GM21723 (cell line): Measurements from ENCODE around the gene LIME1.
A peak's percentile ranks its signal among the peaks of the same experiment; 100 is the strongest.
"Not testable (repeated sequence)": the region's sequence is repeated elsewhere in the genome, so short reads cannot be mapped to it uniquely, and the experiment has no call there.

Experiments used
- ATAC-seq: cut with Tn5 transposase; IDR thresholded peaks from one replicate; pipeline ENCODE4 v1.9.1; 2021; ENCODE audit warnings: mild to moderate bottlenecking, moderate library complexity; ENCODE audit not compliant: unreplicated experiment

The LIME1 gene

DNA sequence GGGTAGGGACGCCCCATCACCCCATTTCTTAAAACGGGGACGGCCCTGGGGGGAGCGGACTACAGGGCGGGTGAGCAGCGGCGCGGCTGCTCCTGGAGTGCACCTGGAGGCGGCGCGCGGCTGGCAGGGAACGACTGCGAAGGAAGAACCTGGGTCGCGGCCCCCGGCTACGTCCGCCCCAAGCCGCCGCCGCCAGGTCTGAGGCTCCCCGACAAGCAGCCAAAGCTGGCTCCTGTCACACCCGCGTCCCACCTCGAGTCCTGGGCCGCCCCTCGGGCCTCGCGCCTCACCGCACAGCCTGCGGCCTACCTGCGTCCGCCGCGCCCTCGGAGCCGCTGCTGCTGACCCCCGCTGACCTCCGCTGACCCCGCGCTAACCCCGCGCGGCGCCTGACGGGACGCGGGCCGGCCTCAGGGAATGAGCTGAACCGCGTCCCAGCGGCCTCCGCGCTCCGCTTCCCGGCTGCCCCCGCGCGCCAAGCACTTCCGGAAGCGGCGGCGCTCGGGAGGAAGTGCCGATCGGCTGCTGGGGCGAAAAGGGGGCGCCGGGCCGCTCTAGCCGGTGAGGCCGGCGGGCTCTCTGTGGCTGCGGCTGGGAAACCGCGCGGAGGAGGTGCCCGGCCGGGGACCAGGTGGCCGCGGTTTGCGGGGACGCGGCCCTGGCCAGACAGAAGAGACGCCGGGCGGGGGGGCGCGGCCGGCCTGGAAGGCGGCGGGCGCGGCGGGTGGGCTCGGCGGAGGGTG is 28.7 kb upstream of the LIME1 start, which contains the start of the genes ARFRP1 and ZGPAT:
Gene ARFRP1, minus strand, starts transcription at position 419 of the 743 bp plus-strand sequence. CDS start 885 bp downstream, outside the sequence.
Gene ZGPAT, plus strand, starts transcription at position 482 of the 743 bp plus-strand sequence. CDS start 542 bp downstream, outside the sequence.
- peak; percentile 75 for ATAC-seq

DNA sequence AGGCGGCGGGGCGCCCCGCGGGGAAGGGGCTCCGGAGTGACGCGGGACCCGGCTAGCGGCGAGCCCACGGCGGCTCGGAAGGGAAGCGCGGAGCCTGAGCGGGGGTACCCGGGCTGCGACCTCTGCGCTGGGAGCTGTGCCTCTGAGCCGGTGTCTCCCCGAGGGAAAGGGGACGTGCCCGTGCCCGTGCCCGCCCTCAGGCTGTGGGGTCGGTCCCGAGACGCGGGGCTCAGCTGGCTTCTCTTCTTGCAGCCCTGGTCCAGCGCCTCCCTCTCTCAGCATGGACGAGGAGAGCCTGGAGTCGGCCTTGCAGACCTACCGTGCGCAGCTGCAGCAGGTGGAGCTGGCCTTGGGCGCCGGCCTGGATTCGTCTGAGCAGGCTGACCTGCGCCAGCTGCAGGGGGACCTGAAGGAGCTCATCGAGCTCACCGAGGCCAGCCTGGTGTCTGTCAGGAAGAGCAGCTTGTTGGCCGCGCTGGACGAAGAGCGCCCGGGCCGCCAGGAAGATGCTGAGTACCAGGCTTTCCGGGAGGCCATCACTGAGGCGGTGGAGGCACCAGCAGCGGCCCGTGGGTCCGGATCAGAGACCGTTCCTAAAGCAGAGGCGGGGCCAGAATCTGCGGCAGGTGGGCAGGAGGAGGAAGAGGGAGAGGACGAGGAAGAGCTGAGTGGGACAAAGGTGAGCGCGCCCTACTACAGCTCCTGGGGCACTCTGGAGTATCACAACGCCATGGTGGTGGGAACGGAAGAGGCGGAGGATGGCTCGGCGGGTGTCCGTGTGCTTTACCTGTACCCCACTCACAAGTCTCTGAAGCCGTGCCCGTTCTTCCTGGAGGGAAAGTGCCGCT is 27.9 kb upstream of the LIME1 start:
- ATAC-seq, result peak; percentile 19

DNA sequence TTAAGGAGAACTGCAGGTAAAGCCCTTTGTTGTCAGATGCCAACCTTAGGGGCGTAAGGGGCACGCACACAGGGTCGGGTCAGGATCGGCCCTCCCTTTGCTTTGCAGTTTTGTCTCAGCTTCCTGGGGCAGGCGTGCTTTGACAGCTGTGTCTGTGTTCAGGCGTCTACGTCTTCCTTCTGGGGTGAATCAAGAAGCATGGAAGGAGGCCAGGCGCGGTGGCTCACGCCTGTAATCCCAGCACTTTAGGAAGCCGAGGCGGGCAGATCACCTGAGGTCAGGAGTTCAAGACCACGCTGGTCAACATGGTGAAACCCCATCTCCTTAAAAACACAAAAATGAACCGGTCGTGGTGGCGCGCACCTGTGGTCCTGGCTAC is 27.3 kb upstream of the LIME1 start:
- no peak for ATAC-seq

DNA sequence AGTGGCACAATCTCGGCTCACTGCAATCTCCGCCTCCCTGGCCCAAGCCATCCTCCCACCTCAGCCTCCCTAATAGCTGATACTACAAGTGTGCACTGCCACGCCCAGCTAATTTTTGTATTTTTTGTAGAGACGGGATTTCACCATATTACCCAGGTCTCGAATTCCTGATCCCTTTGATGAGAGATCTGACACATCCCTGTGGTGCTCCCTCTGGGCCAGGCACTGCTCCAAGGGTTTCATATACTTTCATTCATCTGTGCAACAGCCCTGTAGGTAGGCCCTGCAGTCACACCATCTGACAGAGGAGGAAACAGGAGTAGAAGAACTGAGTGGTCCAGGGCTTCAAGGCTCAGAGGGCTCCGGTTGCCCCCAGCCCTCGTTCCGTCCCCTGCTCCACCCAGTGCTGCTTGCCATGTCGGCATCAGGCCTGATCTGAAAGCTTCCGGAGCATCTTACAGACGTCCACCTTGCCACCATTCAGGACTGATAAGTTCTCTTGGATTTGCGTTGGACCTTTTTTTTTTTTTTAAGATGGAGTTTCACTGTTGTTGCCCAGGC is 25.3 kb upstream of the LIME1 start:
- ATAC-seq, result no peak

DNA sequence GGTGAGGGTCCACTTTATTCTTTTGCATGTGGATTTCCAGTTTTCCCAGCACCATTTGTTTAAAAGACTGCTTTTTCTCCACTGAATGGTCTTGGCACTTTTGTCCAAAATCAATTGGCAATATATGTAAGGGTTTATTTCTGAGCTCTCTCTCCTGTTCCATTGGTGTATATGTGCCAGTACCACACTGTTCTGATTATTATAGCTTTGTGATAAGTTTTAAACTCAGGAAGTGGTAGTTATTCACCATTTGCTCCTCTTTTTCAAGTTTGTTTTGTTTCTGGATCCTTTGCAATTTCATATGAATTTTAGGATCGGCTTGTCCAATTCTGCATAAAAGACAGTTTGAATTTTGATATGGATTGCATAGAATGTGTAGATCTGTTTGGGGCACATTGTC is 24.3 kb upstream of the LIME1 start:
- no peak for ATAC-seq

DNA sequence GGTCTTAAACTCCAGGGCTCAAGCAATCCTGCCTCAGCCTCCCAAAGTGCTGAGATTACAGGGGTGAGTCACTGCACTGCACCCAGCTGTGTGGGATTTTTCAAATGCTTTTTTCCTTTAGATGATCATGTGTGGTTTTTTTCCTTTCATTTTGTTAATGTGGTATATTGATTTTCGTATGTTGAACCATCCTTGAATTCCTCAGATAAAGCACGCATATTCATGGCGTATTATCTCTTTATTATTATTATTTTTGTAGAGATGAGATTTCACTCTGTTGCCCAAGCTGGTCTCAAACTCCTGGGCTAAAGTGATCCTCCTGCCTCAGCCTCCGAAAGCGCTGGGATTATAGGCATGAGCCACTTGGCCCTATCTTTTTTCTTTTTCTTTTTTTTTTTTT is 21.6 kb upstream of the LIME1 start:
- ATAC-seq, result no peak

DNA sequence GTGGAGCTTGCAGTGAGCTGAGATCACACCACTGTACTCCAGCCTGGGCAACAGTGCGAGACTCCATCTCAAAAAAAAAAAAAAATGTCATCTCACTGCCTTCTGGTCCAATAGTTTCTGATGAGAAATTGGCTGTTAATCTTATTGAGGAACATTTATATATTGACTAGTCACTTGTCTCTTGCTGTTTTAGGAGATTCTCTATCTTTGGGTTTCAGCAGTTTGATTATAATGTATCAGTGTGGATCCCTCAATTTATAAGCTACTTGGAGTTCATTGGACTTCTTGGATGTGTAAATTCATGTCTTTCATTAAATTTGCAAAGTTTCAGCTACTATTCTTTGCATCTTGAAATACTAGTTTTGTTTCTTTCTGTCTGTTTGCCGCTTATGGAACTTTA is 17.5 kb upstream of the LIME1 start:
- ATAC-seq, result no peak

DNA sequence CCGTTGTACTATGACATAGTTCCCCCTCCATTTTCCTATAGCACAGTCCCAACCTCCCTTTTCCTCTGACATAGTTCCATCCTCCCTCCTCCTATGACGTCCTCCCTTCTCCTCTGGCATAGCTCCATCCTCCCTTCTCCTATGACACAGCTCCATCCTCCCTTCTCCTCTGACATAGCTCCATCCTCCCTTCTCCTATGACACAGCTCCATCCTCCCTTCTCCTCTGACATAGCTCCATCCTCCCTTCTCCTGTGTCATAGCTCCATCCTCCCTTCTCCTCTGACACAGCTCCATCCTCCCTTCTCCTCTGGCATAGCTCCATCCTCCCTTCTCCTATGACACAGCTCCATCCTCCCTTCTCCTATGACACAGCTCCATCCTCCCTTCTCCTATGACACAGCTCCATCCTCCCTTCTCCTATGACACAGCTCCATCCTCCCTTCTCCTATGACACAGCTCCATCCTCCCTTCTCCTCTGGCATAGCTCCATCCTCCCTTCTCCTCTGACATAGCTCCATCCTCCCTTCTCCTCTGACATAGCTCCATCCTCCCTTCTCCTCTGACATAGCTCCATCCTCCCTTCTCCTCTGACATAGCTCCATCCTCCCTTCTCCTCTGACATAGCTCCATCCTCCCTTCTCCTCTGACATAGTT is 13.4 kb upstream of the LIME1 start:
- ATAC-seq, result not testable (repeated sequence)

DNA sequence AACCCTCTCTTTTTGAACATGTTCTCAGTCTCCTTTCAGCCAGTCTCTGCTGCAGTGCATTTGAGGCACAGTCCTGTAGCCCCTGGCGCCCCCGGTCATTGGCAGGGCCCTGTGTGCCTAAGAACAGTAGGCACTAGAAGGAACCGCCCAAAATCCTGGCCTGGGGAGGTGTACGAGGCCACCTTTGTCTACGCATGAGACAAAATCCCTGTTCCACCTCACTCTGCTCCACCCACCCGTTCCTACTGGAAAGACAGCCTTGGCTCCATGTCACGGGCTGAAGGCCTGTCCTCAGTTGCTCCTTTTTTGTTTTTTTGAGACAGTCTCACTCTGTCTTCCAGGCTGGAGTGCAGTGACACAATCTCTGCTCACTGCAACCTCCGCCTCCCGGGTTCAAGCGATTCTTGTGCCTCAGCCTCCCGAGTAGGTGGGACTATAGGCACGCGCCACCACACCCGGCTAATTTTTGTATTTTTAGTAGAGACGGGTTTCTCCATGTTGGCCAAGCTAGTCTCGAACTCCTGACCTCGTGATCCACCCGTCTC is 6.2 kb upstream of the LIME1 start:
- not testable (repeated sequence) for ATAC-seq

DNA sequence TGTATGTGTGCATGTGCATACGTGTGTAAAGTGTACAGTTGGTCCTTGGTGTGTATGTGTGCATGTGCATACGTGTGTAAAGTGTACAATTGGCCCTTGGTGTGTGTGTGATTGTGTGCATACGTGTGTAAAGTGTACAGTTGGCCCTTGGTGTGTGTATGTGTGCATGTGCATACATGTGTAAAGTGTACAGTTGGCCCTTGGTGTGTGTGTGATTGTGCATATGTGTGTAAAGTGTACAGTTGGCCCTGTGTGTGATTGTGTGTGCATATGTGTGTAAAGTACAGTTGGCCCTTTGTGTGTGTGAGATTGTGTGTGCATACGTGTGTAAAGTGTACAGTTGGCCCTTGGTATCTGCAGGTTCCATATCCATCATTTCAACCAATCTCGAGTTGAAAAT is 5.1 kb upstream of the LIME1 start:
- ATAC-seq, result no peak

DNA sequence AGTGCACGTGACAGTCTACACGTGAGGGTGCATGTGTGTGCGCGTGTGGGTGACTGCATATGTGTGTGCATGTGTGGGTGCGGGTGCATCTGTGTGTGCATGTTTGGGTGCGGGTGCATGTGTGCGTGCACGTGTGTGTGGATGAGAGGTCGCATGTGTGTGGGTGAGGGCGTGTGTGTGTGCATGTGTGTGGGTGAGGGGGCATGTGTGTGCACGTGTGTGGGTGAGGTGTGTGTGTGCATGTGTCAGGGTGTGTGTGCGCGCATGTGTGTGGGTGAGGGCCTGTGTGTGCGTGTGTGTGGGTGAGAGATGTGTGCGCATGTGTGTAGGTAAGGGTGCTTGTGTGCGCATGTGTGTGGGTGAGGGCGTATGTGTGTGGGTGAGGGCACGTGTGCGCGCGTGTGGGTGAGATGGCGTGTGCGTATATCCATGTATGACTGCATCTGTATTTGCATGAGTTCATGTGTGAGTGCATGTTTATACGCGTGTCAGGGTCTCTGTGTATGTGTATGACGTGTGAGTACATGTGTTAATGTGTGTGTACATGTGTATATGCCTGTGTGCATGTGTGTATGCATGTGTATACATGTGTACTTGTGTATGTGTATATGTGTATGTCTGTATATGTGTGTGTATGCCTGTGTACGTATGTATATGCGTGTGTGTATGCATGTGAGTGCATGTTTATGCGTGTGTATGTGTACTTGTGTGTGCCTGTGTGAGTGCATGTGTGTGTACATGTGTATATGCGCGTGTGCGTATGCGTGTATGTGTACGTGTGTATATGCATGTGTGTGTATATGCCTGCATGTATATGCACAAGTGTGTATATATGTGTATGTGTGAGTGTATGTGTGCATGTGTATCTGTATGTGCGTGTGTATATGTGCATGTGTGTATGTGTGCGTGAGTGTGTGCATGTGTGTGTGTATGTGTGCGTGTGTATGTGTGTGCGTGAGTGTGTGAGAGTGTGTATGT is 4.1 kb upstream of the LIME1 start:
- no peak for ATAC-seq

DNA sequence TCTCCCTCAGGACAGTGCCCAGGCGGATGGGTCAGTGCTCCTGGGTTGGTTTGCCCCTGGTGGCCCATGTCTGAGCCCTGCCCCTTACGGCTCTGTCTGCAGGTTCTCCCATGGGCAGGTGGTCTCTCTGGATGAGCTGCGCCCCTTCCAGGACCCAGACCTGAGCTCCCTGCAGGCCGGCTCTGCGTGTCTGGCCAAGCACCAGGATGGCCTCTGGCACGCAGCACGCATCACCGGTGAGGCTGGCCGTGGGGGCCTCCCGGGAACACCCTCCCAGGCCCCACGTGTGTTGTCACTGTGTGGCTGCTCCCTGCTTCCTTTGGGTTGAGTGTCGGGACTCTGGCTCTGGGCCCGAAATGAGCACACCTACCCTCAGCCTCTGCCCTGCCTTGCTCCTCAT is 3.3 kb upstream of the LIME1 start:
- no peak for ATAC-seq

DNA sequence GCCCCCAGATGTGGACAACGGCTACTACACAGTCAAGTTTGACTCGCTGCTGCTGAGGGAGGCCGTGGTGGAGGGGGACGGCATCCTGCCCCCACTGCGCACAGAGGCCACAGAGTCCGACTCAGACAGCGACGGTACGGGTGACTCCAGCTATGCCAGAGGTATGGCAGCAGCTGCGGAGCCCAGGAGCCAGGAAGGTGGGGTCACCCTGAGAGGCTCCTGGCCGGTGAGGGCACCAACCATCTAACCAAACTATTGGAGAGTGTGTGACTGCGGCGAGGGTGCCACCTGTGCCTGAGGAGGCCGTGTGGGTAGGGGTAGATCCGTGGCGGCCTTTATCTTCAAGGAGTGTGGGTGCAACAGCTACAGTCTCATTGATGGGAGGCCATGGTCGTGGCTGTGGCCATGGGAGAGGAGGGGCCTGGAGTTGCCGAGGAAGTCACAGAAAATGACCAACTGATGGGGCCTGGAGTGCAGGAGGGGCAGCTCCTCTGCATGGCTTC is 2.8 kb upstream of the LIME1 start:
- ATAC-seq, result no peak

DNA sequence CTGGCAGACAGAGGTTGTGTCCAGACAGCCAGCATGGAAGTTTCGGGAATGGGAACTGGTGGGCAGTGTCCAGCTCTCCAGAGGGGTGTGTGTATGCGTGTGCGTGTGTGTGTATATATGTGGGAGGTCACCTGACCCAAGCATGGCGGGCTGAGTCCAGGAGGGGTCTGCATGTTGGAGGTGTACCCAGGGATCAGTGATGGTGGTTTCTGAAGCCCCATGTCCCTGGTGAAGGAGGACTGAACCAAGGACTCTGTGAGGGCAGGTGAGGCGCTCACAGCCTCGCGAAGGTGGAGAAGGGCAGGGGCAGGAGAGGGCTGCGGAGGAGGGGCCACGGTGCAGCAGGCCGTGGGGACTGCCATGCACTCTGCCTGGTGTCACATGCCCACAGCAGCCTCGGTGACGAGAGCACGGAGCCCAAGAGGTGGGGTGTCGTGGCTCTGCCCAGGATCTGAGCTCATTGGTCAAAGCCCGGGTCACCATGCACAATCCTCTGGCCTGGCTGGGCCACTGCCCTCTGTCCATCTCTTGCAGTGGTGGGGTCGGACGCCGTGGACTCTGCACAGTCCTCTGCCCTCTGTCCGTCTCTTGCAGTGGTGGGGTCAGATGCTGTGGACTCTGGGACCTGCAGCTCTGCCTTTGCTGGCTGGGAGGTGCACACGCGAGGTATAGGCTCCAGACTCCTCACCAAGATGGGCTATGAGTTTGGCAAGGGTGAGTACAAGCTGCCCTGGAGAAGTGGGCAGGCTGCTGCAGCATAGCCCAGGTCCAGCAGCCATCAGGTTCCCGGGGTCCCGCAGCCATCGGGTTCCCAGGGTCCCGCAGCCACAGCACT is 2.1 kb upstream of the LIME1 start:
- no peak for ATAC-seq

DNA sequence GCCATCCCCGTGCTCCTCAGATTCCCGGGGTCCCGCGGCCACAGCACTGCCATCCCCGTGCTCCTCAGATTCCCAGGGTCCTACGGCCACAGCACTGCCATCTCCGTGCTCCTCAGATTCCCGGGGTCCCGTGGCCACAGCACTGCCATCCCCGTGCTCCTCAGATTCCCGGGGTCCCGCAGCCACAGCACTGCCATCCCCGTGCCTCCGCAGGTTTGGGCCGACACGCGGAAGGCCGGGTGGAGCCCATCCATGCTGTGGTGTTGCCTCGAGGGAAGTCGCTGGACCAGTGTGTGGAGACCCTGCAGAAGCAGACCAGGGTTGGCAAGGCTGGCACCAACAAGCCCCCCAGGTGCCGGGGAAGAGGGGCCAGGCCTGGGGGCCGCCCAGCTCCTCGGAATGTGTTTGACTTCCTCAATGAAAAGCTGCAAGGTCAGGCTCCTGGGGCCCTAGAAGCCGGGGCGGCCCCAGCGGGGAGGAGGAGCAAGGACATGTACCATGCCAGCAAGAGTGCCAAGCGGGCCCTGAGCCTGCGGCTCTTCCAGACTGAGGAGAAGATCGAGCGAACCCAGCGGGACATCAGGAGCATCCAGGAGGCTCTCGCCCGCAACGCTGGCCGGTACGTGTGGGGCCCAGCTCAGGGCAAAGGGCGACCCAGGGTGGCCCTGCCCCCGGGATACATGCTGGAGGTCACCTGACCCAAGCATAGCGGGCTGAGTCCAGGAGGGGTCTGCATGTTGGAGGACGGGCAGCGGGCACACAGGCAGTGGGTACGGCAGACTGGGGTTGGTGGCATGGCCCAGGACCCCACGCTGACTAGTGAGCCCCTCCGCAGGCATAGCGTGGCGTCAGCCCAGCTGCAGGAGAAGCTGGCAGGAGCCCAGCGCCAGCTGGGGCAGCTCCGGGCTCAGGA is 1.3 kb upstream of the LIME1 start:
- no peak for ATAC-seq

DNA sequence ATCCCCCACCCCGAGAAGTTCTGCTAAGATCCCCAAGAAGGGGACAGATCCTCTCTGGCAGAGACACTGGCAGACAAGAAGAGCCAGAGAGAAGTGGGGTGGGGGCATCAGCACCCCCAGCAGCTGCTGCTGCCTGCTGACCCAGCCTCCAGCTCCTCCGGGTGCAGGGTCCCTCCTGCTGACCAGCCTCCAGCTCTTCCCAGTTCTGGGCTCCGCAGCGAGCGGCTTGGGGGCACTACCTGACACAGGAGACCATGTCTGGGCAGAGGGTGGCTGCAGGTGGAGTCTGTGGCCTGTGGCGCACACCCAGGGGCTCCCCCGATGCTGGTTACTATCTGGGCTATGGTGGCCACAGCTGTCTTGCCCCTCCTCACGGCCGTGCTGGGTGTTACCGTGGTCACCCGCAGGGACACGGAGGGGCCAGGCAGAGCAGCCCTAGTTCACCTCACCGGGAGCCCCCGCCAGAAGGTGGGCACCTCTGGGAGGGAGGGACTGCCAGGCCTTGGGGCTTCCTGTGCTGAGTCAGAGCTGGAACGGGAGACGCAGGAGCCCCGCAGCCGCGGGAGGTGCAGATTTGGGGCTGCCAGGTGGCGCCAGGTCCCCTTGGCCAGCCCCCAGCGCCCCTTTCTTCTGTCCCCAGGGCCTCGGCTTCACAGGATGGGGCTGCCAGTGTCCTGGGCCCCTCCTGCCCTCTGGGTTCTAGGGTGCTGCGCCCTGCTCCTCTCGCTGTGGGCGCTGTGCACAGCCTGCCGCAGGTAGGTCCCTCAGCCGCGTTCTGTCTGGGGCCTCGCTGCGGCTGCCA is 630 bp downstream of the LIME1 start:
- ATAC-seq, result no peak

DNA sequence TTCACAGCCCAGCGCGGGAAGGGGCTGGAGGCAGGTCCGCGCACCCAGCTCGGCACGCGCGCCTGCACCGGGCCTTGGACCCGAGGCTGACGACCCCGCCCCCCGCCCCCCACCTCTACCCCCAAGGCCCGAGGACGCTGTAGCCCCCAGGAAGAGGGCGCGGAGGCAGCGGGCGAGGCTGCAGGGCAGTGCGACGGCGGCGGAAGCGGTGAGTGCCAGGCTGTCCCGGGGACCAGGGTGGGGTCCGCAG is 1.2 kb downstream of the LIME1 start:
- ATAC-seq, result no peak
